Fibroblast of lung (primary cell): Measurements from ENCODE around the gene PTPN23. TPM values are rescaled to one million over a fixed set of nuclear protein-coding genes. Genes with fewer than 3 reads are reported as not detected.

Source experiments
- DNase-seq, 2 donors: peaks; one replicate each; pipeline versions ENCODE4 v3.0.0 to v3.0.0-alpha.2; 2010; ENCODE audit warnings: low read depth in 2 of 2
- H2AFZ ChIP-seq: 2 replicates; pipeline ENCODE4 v1.5.1; 2012; ENCODE audit warnings: low read length, control low read depth, inconsistent platforms
- H3K27ac ChIP-seq: 2 replicates; pipeline ENCODE4 v1.5.1; 2011; ENCODE audit warnings: low read length, control low read depth; ENCODE audit not compliant: insufficient read depth
- H3K27me3 ChIP-seq: 2 replicates; pipeline ENCODE4 v1.5.1; 2011; ENCODE audit warnings: mild to moderate bottlenecking, low read length; ENCODE audit not compliant: control insufficient read depth, insufficient read depth
- H3K36me3 ChIP-seq: 2 replicates; pipeline ENCODE4 v1.5.1; 2011; ENCODE audit warnings: low read length; ENCODE audit not compliant: control insufficient read depth, insufficient read depth
- H3K4me1 ChIP-seq: 2 replicates; pipeline ENCODE4 v1.5.1; 2011; ENCODE audit warnings: low read length; ENCODE audit not compliant: control insufficient read depth, insufficient read depth; ENCODE audit errors: extremely low read depth
- H3K4me2 ChIP-seq: 2 replicates; pipeline ENCODE4 v1.5.1; 2011; ENCODE audit warnings: low read length, control low read depth; ENCODE audit not compliant: insufficient read depth; ENCODE audit errors: extremely low read depth
- H3K4me3 ChIP-seq, 4 experiments: fragments of 200-600 bp in 1 of 4; sonication (generic) in 1 of 4; replicated peaks in 1 of 4; 2 replicates each; pipeline ENCODE4 v1.5.1; 2011 to 2016; ENCODE audit warnings: low read length in 4 of 4, low read depth in 3 of 4, mild to moderate bottlenecking in 3 of 4, control low read depth in 2 of 4, inconsistent platforms in 1 of 4, mixed read lengths in 1 of 4; ENCODE audit not compliant: insufficient read depth in 1 of 4; ENCODE audit errors: control extremely low read depth in 1 of 4
- H3K79me2 ChIP-seq: 2 replicates; pipeline ENCODE4 v1.5.1; 2012; ENCODE audit warnings: mild to moderate bottlenecking, low read length, inconsistent platforms; ENCODE audit not compliant: control insufficient read depth, insufficient read depth
- H3K9ac ChIP-seq: 2 replicates; pipeline ENCODE4 v1.5.1; 2011; ENCODE audit warnings: mild to moderate bottlenecking, low read length, control low read depth; ENCODE audit not compliant: insufficient read depth
- H3K9me3 ChIP-seq: 2 replicates; pipeline ENCODE4 v1.5.1; 2012; ENCODE audit warnings: low read depth, low read length; ENCODE audit not compliant: control insufficient read depth, insufficient read depth
- H4K20me1 ChIP-seq: 2 replicates; pipeline ENCODE4 v1.5.1; 2011; ENCODE audit warnings: low read length; ENCODE audit not compliant: control insufficient read depth, insufficient read depth; ENCODE audit errors: extremely low read depth
- CTCF ChIP-seq, 2 donors: IDR thresholded peaks in 1 of 2; conservative IDR thresholded peaks in 1 of 2; 1 replicate in 1 of 2; 2 replicates in 1 of 2; pipeline ENCODE4 v1.5.1; 2011 to 2012; ENCODE audit warnings: low read length in 2 of 2, control low read depth in 1 of 2, inconsistent platforms in 1 of 2, low read depth in 1 of 2, mild to moderate bottlenecking in 1 of 2
- EZH2 ChIP-seq: IDR thresholded peaks from 2 replicates; pipeline ENCODE4 v1.5.1; 2012; ENCODE audit warnings: low read length, control low read depth, mild to moderate bottlenecking; ENCODE audit errors: missing control alignments
- polyA plus RNA-seq, 2 donors: library from polyadenylated mRNA; depleted of rRNA in 1 of 2; stranded (reverse) in 1 of 2; unstranded in 1 of 2; fragments of >200 nt; gene quantifications; 2 replicates each; pipeline ENCODE4 v1.2.1, GENCODE V29; 2011 to 2012; ENCODE audit warnings: missing spikeins in 1 of 2
- total RNA-seq: library from RNA; depleted of rRNA; stranded (reverse); fragments of >200 nt; gene quantifications from 2 replicates; pipeline ENCODE4 v1.2.1, GENCODE V29; 2014

PTPN23 gene
- total and polyA plus RNA-seq, 2 donors (not counting 1 experiment from before 2014, with no cell fraction given) = 1.5 to 19.7 TPM

DNA sequence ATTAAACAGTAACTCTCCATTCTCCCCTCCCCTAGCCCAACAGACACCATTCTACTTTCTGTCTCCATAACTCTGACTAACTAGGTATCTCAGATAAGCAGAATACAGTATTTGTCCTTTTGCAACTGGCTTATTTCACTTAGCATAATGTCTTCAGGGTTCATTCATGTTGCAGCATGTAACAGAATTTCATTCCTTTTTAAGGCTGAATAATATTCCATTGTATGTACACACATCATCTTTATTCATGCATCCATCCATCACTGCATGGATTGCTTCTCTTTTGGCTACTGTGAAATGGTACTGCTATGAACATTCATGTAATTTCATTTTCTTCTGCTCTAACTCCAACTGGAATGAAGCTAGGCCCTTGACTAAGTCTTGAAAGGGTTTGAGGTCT is 2.0 kb upstream of the PTPN23 start:
- DNase-seq = no peak
- Histone ChIP-seq H3K9me3 (no peaks in the 10 kb centered on the region), H3K4me2 (no peak overlapping the region), H3K4me1 (peaks cover 3% of the 10 kb centered on the region), H3K36me3 (no peaks in the 10 kb centered on the region), H3K27me3 (no peaks in the 10 kb centered on the region), H3K79me2 (peaks cover 29% of the 10 kb centered on the region), H4K20me1 (no peaks in the 10 kb centered on the region), H3K9ac (no peak overlapping the region), H3K4me3 (no peak overlapping the region), H2AFZ (no peak overlapping the region), H3K27ac (no peak overlapping the region)
- TF ChIP-seq CTCF (conservative IDR thresholded peaks at IDR 0.05 in 1 of 2, IDR thresholded peaks at IDR 0.05 in 1 of 2; ENCODE audit: low read depth in 1 of 2, low read length in 2 of 2) = no peak
- TF ChIP-seq EZH2 = no peak

GRCh38 chr3:47379411-47379899 is 1.4 kb upstream of the PTPN23 start:
- Histone ChIP-seq H3K79me2 (peaks cover 33% of the 10 kb centered on the region), H3K27ac (peak overlapping the region; percentile 96), H2AFZ (no peak overlapping the region)

DNA sequence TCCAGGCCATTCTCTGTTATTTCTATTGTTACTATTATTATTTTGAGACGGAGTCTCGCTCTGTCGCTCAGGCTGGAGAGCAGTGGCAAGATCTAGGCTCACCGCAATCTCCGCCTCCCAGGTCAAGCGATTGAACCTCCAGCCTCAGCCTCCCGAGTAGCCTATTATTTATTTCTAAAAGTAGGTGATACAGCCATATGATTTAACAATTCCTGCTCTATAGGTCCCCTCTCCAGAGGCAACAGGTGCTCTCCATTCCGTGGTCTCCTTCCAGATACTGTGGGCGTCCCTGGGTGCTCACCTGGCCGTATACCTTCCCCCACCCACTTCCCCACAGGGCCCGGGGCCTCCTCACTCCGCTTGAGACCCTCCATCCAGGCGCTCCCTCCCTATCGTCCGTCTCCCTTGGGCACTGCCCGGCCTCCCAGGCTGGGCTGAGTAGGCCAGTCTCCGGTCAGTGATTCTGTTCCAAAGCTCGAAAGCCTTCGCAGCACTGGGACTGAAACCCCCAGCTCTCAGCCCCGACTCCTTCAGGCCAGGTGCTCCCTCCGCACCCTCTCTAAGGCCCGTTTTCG is 708 bp upstream of the PTPN23 start:
- Histone ChIP-seq H3K4me3 (peak overlapping the region; percentile 77 to 96 (median 84)), H3K27me3 (no peaks in the 10 kb centered on the region), H3K4me2 (peak overlapping the region; percentile 92), H3K9ac (peak overlapping the region; percentile 95), H4K20me1 (no peaks in the 10 kb centered on the region), H3K79me2 (peaks cover 38% of the 10 kb centered on the region), H3K36me3 (no peaks in the 10 kb centered on the region), H3K9me3 (no peaks in the 10 kb centered on the region), H3K27ac (peak overlapping the region; percentile 96), H2AFZ (no peak overlapping the region), H3K4me1 (peaks cover 3% of the 10 kb centered on the region)
- TF ChIP-seq EZH2 (no peak), CTCF (conservative IDR thresholded peaks at IDR 0.05 in 1 of 2, IDR thresholded peaks at IDR 0.05 in 1 of 2; ENCODE audit: low read depth in 1 of 2, low read length in 2 of 2) (no peak)
- DNase-seq = no peak

More at GRCh38 chr3:47379411-47379899, 1.4 kb upstream of the PTPN23 start:
- DNase-seq = no peak
- Histone ChIP-seq H3K4me3 (peak overlapping the region; percentile 77 to 96 (median 84)), H3K4me1 (peaks cover 3% of the 10 kb centered on the region), H3K9me3 (no peaks in the 10 kb centered on the region), H4K20me1 (no peaks in the 10 kb centered on the region), H3K27me3 (no peaks in the 10 kb centered on the region), H3K36me3 (no peaks in the 10 kb centered on the region), H3K4me2 (peak overlapping the region; percentile 92), H3K9ac (no peak overlapping the region)
- TF ChIP-seq CTCF (conservative IDR thresholded peaks at IDR 0.05 in 1 of 2, IDR thresholded peaks at IDR 0.05 in 1 of 2; ENCODE audit: low read depth in 1 of 2, low read length in 2 of 2) (no peak), EZH2 (no peak)
